GM19463 (cell line): ENCODE measurements around the gene GPR15.

Experiments
- ATAC-seq: cut with Tn5 transposase; IDR thresholded peaks from one replicate; pipeline ENCODE4 v1.9.1; 2021; ENCODE audit warnings: mild to moderate bottlenecking, moderate library complexity; ENCODE audit not compliant: unreplicated experiment

Gene GPR15

GRCh38 chr3:98531622-98532274 is at the start of gene GPR15:
Gene GPR15, plus strand, starts transcription at chr3:98531978. Its CDS starts 56 bp downstream, at chr3:98532034.
- peak; percentile 23 for ATAC-seq

GRCh38 chr3:98482717-98483482 is 48.9 kb upstream of the GPR15 start:
- ATAC-seq: no peak

GRCh38 chr3:98483626-98484025 is 48.2 kb upstream of the GPR15 start:
- ATAC-seq: no peak

- no peak for ATAC-seq
Observed at GRCh38 chr3:98497381-98497780, 34.4 kb upstream of the GPR15 start, which contains the start of gene OR5K2. Gene OR5K2, plus strand, starts transcription at chr3:98497681. Its CDS starts 0 bp downstream, at chr3:98497681.

- ATAC-seq: no peak
Observed at GRCh38 chr3:98500019-98500418, 31.8 kb upstream of the GPR15 start.

GRCh38 chr3:98501270-98501669 is 30.5 kb upstream of the GPR15 start:
- no peak for ATAC-seq

- no peak for ATAC-seq
Observed at GRCh38 chr3:98501863-98502576, 29.8 kb upstream of the GPR15 start.

- no peak for ATAC-seq
Observed at GRCh38 chr3:98504539-98504938, 27.2 kb upstream of the GPR15 start.

GRCh38 chr3:98508582-98508981 is 23.2 kb upstream of the GPR15 start:
- no peak for ATAC-seq

GRCh38 chr3:98512576-98512975 is 19.2 kb upstream of the GPR15 start:
- ATAC-seq: no peak

GRCh38 chr3:98513091-98513511 is 18.7 kb upstream of the GPR15 start:
- no peak for ATAC-seq

- no peak for ATAC-seq
Observed at GRCh38 chr3:98513736-98514135, 18.0 kb upstream of the GPR15 start.

GRCh38 chr3:98514948-98515347 is 16.8 kb upstream of the GPR15 start:
- no peak for ATAC-seq

GRCh38 chr3:98518816-98519215 is 13.0 kb upstream of the GPR15 start:
- no peak for ATAC-seq

- ATAC-seq: no peak
Observed at GRCh38 chr3:98519351-98519750, 12.4 kb upstream of the GPR15 start.

- peak; percentile 33 for ATAC-seq
Observed at GRCh38 chr3:98521897-98522543, 9.8 kb upstream of the GPR15 start.

- peak; percentile 82 for ATAC-seq
Observed at GRCh38 chr3:98522544-98523281, 9.1 kb upstream of the GPR15 start, which contains the start of gene CLDND1. Gene CLDND1, minus strand, starts transcription at chr3:98522902. Its CDS starts 1,478 bp downstream, at chr3:98521424.

- ATAC-seq: no peak
Observed at GRCh38 chr3:98525494-98525893, 6.3 kb upstream of the GPR15 start.

GRCh38 chr3:98528474-98529346 is 3.1 kb upstream of the GPR15 start:
- no peak for ATAC-seq
